K562 (cell line): ENCODE data around the gene FOXK2. TPM values are rescaled to one million over a fixed set of nuclear protein-coding genes. Genes with fewer than 3 reads are reported as not detected.

ENCODE experiments used
- ATF3 ChIP-seq, 2 experiments: fragments of 450-650 bp in 1 of 2; sonication (generic) in 1 of 2; formaldehyde crosslinking in 1 of 2; IDR thresholded peaks in 1 of 2; conservative IDR thresholded peaks in 1 of 2; 2 replicates each; pipeline versions ENCODE4 v1.6.1 to v1.8.1; 2016 to 2023; ENCODE audit warnings: mild to moderate bottlenecking in 2 of 2, moderate library complexity in 2 of 2, inconsistent platforms in 1 of 2, missing genetic modification reagents in 1 of 2
- CCAR2 ChIP-seq: fragments of 200-400 bp; formaldehyde crosslinking; IDR thresholded peaks from 2 replicates; pipeline ENCODE4 v1.6.1; 2017; ENCODE audit warnings: mild to moderate bottlenecking, low read depth, low read length
- CCNT2 ChIP-seq: IDR thresholded peaks from 2 replicates; pipeline ENCODE4 v1.6.1; 2011; ENCODE audit warnings: borderline replicate concordance, low read depth, mild to moderate bottlenecking, moderate library complexity, mixed read lengths, low read length; ENCODE audit not compliant: insufficient read length; ENCODE audit errors: extremely low read depth
- CTBP1 ChIP-seq: fragments of 450-650 bp; IDR thresholded peaks from 2 replicates; pipeline ENCODE4 v1.6.1; 2016; ENCODE audit warnings: borderline replicate concordance
- ELF1 ChIP-seq: fragments of 200-800 bp; sonication (Bioruptor generic); IDR thresholded peaks from 2 replicates; pipeline ENCODE4 v1.6.1; 2016; ENCODE audit warnings: missing genetic modification characterization, missing compliant biosample characterization
- HEY1 ChIP-seq: fragments of 250-450 bp; sonication (Bioruptor Pico); IDR thresholded peaks from 2 replicates; pipeline ENCODE4 v1.5.0; 2020; ENCODE audit warnings: mild to moderate bottlenecking, moderate library complexity, borderline replicate concordance
- MXI1 ChIP-seq: IDR thresholded peaks from 2 replicates; pipeline ENCODE4 v1.6.1; 2011; ENCODE audit warnings: low read depth, mild to moderate bottlenecking, improper control_type of control experiment, low read length
- PCBP1 ChIP-seq: fragments of 200-400 bp; formaldehyde crosslinking; IDR thresholded peaks from 2 replicates; pipeline ENCODE4 v1.6.1; 2018; ENCODE audit warnings: mild to moderate bottlenecking, low read depth, low read length; ENCODE audit not compliant: poor library complexity, severe bottlenecking
- PCBP2 ChIP-seq: fragments of 200-400 bp; formaldehyde crosslinking; IDR thresholded peaks from 2 replicates; pipeline ENCODE4 v1.6.1; 2018; ENCODE audit warnings: low read length, low read depth, mild to moderate bottlenecking, moderate library complexity; ENCODE audit not compliant: poor library complexity, severe bottlenecking
- PTRF ChIP-seq: fragments of 450-650 bp; IDR thresholded peaks from 2 replicates; pipeline ENCODE4 v1.6.1; 2016; ENCODE audit warnings: mild to moderate bottlenecking, missing genetic modification characterization, missing compliant biosample characterization
- RBM34 ChIP-seq: fragments of 200-400 bp; formaldehyde crosslinking; IDR thresholded peaks from 2 replicates; pipeline ENCODE4 v1.6.1; 2018; ENCODE audit warnings: low read length, borderline replicate concordance; ENCODE audit not compliant: insufficient read depth
- RERE ChIP-seq: sonication (generic); formaldehyde crosslinking; IDR thresholded peaks from 2 replicates; pipeline ENCODE4 v1.8.0; 2023; ENCODE audit warnings: missing genetic modification reagents, mild to moderate bottlenecking, borderline replicate concordance
- SREBF2 ChIP-seq: sonication (generic); formaldehyde crosslinking; IDR thresholded peaks from 2 replicates; pipeline ENCODE4 v1.4.0; 2020; ENCODE audit warnings: mild to moderate bottlenecking, missing genetic modification reagents
- SRSF3 ChIP-seq: fragments of 200-400 bp; formaldehyde crosslinking; IDR thresholded peaks from 2 replicates; pipeline ENCODE4 v1.6.1; 2016; ENCODE audit warnings: mild to moderate bottlenecking, low read length, moderate library complexity; ENCODE audit not compliant: insufficient read depth
- TARDBP ChIP-seq: fragments of 450-650 bp; IDR thresholded peaks from 2 replicates; pipeline ENCODE4 v1.6.1; 2016
- TEAD4 ChIP-seq, 2 experiments: sonication (generic) in 1 of 2; formaldehyde crosslinking in 1 of 2; IDR thresholded peaks; 2 replicates each; pipeline versions ENCODE4 v1.6.1 to v1.8.0; 2012 to 2022; ENCODE audit warnings: borderline replicate concordance in 1 of 2, inconsistent platforms in 1 of 2, low read length in 1 of 2, mild to moderate bottlenecking in 1 of 2, missing genetic modification reagents in 1 of 2
- XRCC3 ChIP-seq: fragments of 450-650 bp; IDR thresholded peaks from 2 replicates; pipeline ENCODE4 v1.6.1; 2017; ENCODE audit warnings: mild to moderate bottlenecking, moderate library complexity
- XRCC4 ChIP-seq: IDR thresholded peaks from one replicate; pipeline ENCODE4 v1.6.1; 2011; ENCODE audit not compliant: insufficient read depth, insufficient read length; ENCODE audit errors: extremely low read depth
- ZBTB17 ChIP-seq: fragments of 450-650 bp; formaldehyde crosslinking; IDR thresholded peaks from 2 replicates; pipeline ENCODE4 v1.4.0; 2020; ENCODE audit warnings: mild to moderate bottlenecking
- ZEB2 ChIP-seq: fragments of 450-650 bp; IDR thresholded peaks from 2 replicates; pipeline ENCODE4 v1.6.1; 2016
- ZNF24 ChIP-seq: fragments of 450-650 bp; IDR thresholded peaks from 2 replicates; pipeline ENCODE4 v1.6.1; 2016
- ZNF830 ChIP-seq: fragments of 250-450 bp; sonication (Bioruptor Pico); IDR thresholded peaks from 2 replicates; pipeline ENCODE4 v1.5.0; 2021; ENCODE audit warnings: mild to moderate bottlenecking
- polyA plus RNA-seq, 8 experiments: library from polyadenylated mRNA; depleted of rRNA in 4 of 8; stranded (reverse) in 5 of 8; unstranded in 3 of 8; fragments of >200 nt; fragmentation: Nextera tagmentation in 2 of 8; fragmentation: Illumina TruSeq in 1 of 8; extraction: Ambion mirVana in 2 of 8; extraction: Trizol in 1 of 8; gene quantifications; 2 replicates each; pipeline versions ENCODE4 v1.2.1 to v1.2.3, GENCODE V29; 2011 to 2014; ENCODE audit warnings: inconsistent platforms in 1 of 8, missing spikeins in 1 of 8
- total RNA-seq, 7 experiments: library from RNA; depleted of rRNA in 6 of 7; stranded (reverse); fragments of >200 nt in 6 of 7; fragmentation: Illumina TruSeq in 2 of 7; extraction: Trizol in 2 of 7; gene quantifications; 2 replicates each; pipeline versions ENCODE4 v1.2.1 to v1.2.3, GENCODE V29; 2011 to 2021; ENCODE audit warnings: low replicate concordance in 1 of 7
- TF ChIP-seq, protein P1 (sequence below): fragments of 450-650 bp; IDR thresholded peaks from 2 replicates; pipeline ENCODE4 v1.6.1; 2016; ENCODE audit warnings: low read depth, mild to moderate bottlenecking, moderate library complexity

FOXK2 gene
- total and polyA plus RNA-seq, 9 of the 15 experiments (the other 6 are each of a cell fraction or from before 2014, with no cell fraction given) = 3.0 to 86.0 (median 44.1) TPM

DNA sequence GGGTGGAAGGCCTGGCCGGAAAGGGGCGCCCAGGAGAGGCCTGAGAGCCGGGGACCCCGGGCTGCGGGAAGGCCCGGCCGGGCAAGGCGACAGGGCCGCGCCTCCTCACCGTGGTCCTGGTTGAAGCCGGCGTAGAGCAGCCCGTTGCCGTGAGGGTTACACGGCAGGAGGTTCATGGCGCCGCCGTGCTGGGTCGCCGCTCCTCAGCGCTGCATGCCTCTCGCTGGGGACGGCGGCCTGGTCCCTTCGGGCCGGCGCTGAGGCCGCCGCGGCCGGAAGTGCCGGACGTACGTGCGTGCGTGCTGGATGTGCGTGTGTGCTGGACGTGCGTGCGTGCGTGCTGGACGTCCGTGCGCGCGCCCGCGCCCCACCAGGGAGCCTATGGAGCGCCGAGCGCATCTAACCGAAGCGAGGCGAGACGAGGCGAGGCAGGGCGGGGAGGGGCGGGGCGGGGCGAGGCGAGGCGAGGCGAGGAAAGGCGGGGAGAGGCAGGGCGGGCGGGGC lies 128.7 kb downstream of the FOXK2 start, which contains the start of gene WDR45B (continued):
- TF ChIP-seq MXI1 = 0 out of 2 replicates have a peak, but pooled peaks have one; percentile 27
- no peak for TF ChIP-seq RERE (CRISPR knock-in tag)
- 0 out of 2 replicates have a peak, but pooled peaks have one; percentile 39 for TF ChIP-seq RBM34
- TF ChIP-seq HEY1 = no peak
- peak; percentile 99 for TF ChIP-seq ZBTB17 (CRISPR knock-in tag)
- no peak for TF ChIP-seq XRCC4
- no peak for TF ChIP-seq ZEB2
- TF ChIP-seq, protein P1, sequence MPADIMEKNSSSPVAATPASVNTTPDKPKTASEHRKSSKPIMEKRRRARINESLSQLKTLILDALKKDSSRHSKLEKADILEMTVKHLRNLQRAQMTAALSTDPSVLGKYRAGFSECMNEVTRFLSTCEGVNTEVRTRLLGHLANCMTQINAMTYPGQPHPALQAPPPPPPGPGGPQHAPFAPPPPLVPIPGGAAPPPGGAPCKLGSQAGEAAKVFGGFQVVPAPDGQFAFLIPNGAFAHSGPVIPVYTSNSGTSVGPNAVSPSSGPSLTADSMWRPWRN = no peak
- no peak for TF ChIP-seq ZNF830 (CRISPR knock-in tag)
- no peak for TF ChIP-seq ZNF24
- no peak for TF ChIP-seq CCAR2
- TF ChIP-seq CCNT2 = peak; percentile 84
- no peak for TF ChIP-seq SRSF3
- no peak for TF ChIP-seq XRCC3
- no peak for TF ChIP-seq PTRF (tag)
- TF ChIP-seq SREBF2 (CRISPR knock-in tag) = no peak
- TF ChIP-seq ELF1 (tag) = peak; percentile 87
- TF ChIP-seq TEAD4 (IDR thresholded peaks at IDR 0.05; ENCODE audit: low read length) = no peak
- no peak for TF ChIP-seq TEAD4 (CRISPR knock-in tag; IDR thresholded peaks at IDR 0.05; ENCODE audit: borderline replicate concordance)
- no peak for TF ChIP-seq PCBP2
- peak; percentile 53 for TF ChIP-seq PCBP1
- no peak for TF ChIP-seq TARDBP
- peak; percentile 95 for TF ChIP-seq CTBP1
- no peak for TF ChIP-seq ATF3 (IDR thresholded peaks at IDR 0.05)
- no peak for TF ChIP-seq ATF3 (CRISPR knock-in tag; conservative IDR thresholded peaks at IDR 0.05)
